WERI-Rb-1 (cell line): ENCODE data around the gene FAM171A2.

Source experiments
- DNase-seq: peaks from one replicate; pipeline ENCODE4 v3.0.0-alpha.2; 2020
- H3K27ac ChIP-seq: fragments of 250-450 bp; sonication (Bioruptor Pico); 2 replicates; pipeline ENCODE4 v1.5.1; 2020; ENCODE audit warnings: mild to moderate bottlenecking, moderate library complexity
- H3K27me3 ChIP-seq: fragments of 250-450 bp; sonication (Bioruptor Pico); 2 replicates; pipeline ENCODE4 v1.5.1; 2021; ENCODE audit warnings: mild to moderate bottlenecking, low read depth, moderate library complexity; ENCODE audit not compliant: insufficient read depth, severe bottlenecking
- H3K36me3 ChIP-seq: fragments of 250-450 bp; sonication (Bioruptor Pico); 2 replicates; pipeline ENCODE4 v1.5.1; 2020; ENCODE audit warnings: mild to moderate bottlenecking, moderate library complexity
- H3K4me3 ChIP-seq: 2 replicates; pipeline ENCODE4 v1.5.1; 2011; ENCODE audit warnings: low read depth, mild to moderate bottlenecking, control low read depth, low read length
- H3K9me3 ChIP-seq: fragments of 250-450 bp; sonication (Bioruptor Pico); 2 replicates; pipeline ENCODE4 v1.5.1; 2021; ENCODE audit warnings: mild to moderate bottlenecking, moderate library complexity; ENCODE audit not compliant: severe bottlenecking
- CTCF ChIP-seq: IDR thresholded peaks from 2 replicates; pipeline ENCODE4 v1.5.1; 2011; ENCODE audit warnings: low read depth, mild to moderate bottlenecking, control low read depth, inconsistent platforms, low read length

Gene FAM171A2

GRCh38 chr17:44315760-44316731 lies 47.6 kb downstream of the FAM171A2 start:
- Histone ChIP-seq H3K4me3 (no peak overlapping the region), H3K27me3 (no peaks in the 10 kb centered on the region), H3K9me3 (peaks cover 2% of the 10 kb centered on the region), H3K36me3 (peaks cover 76% of the 10 kb centered on the region), H3K27ac (peak overlapping the region; percentile 27)
- DNase-seq, result peak; percentile 75
- TF ChIP-seq CTCF, result no peak

GRCh38 chr17:44314869-44315661 lies 48.6 kb downstream of the FAM171A2 start:
- peaks cover 2% of the 10 kb centered on the region for H3K9me3 ChIP-seq
- no peak for DNase-seq
- TF ChIP-seq CTCF, result no peak
- no peak overlapping the region for H3K27ac ChIP-seq
- peaks cover 66% of the 10 kb centered on the region for H3K36me3 ChIP-seq
- no peak overlapping the region for H3K4me3 ChIP-seq
- H3K27me3 ChIP-seq, result no peaks in the 10 kb centered on the region

GRCh38 chr17:44314524-44314868 lies 49.2 kb downstream of the FAM171A2 start:
- H3K4me3 ChIP-seq, result no peak overlapping the region

GRCh38 chr17:44314031-44314430 lies 49.6 kb downstream of the FAM171A2 start:
- DNase-seq, result no peak
- no peak overlapping the region for H3K4me3 ChIP-seq
- no peak overlapping the region for H3K27ac ChIP-seq
- H3K9me3 ChIP-seq, result peaks cover 2% of the 10 kb centered on the region
- H3K27me3 ChIP-seq, result no peaks in the 10 kb centered on the region
- TF ChIP-seq CTCF, result no peak
- H3K36me3 ChIP-seq, result peaks cover 55% of the 10 kb centered on the region

More at GRCh38 chr17:44314524-44314868, 49.2 kb downstream of the FAM171A2 start:
- no peaks in the 10 kb centered on the region for H3K27me3 ChIP-seq
- no peak for DNase-seq
- H3K36me3 ChIP-seq, result peaks cover 60% of the 10 kb centered on the region
- H3K9me3 ChIP-seq, result peaks cover 2% of the 10 kb centered on the region
- TF ChIP-seq CTCF, result no peak
- no peak overlapping the region for H3K27ac ChIP-seq

GRCh38 chr17:44312396-44313104 lies 51.1 kb downstream of the FAM171A2 start:
- DNase-seq, result peak; percentile 28
- no peak for TF ChIP-seq CTCF
- Histone ChIP-seq H3K9me3 (peaks cover 2% of the 10 kb centered on the region), H3K4me3 (no peak overlapping the region), H3K36me3 (peaks cover 42% of the 10 kb centered on the region), H3K27me3 (no peaks in the 10 kb centered on the region), H3K27ac (peak overlapping the region; percentile 60)
